HL-60 (cell line): ENCODE data around the gene VAMP5.

Experiments used
- DNase-seq, 2 experiments: peaks; one replicate each; pipeline ENCODE4 v3.0.0-alpha.2; 2010 to 2020; ENCODE audit warnings: low read depth in 1 of 2, low spot score in 1 of 2
- H3K27ac ChIP-seq: fragments of 250-450 bp; sonication (Bioruptor Pico); replicated peaks from 2 replicates; pipeline ENCODE4 v1.5.1; 2020; ENCODE audit warnings: mild to moderate bottlenecking, moderate library complexity
- H3K27me3 ChIP-seq: fragments of 250-450 bp; sonication (Bioruptor Pico); 2 replicates; pipeline ENCODE4 v1.5.1; 2021; ENCODE audit warnings: mild to moderate bottlenecking, moderate library complexity; ENCODE audit not compliant: insufficient read depth, poor library complexity, severe bottlenecking
- H3K4me3 ChIP-seq: replicated peaks from 2 replicates; pipeline ENCODE4 v1.5.1; 2011; ENCODE audit warnings: mild to moderate bottlenecking, control low read depth, low read length; ENCODE audit not compliant: insufficient read depth
- GABPA ChIP-seq: IDR thresholded peaks from 2 replicates; pipeline ENCODE4 v1.6.1; 2012; ENCODE audit warnings: low read depth
- POLR2AphosphoS5 ChIP-seq: IDR thresholded peaks from 2 replicates; pipeline ENCODE4 v1.6.1; 2012; ENCODE audit warnings: low read depth
- SPI1 ChIP-seq: IDR thresholded peaks from 2 replicates; pipeline ENCODE4 v1.6.1; 2012; ENCODE audit warnings: low read depth, mild to moderate bottlenecking, borderline replicate concordance
- TF ChIP-seq, protein P1 (sequence below): IDR thresholded peaks from 2 replicates; pipeline ENCODE4 v1.6.1; 2012; ENCODE audit warnings: low read depth; ENCODE audit not compliant: insufficient replicate concordance
- TF ChIP-seq, protein P2 (sequence below): IDR thresholded peaks from one replicate; pipeline ENCODE4 v1.5.1; 2011; ENCODE audit warnings: low read length, control low read depth, inconsistent platforms; ENCODE audit not compliant: insufficient read depth

VAMP5 gene

DNA sequence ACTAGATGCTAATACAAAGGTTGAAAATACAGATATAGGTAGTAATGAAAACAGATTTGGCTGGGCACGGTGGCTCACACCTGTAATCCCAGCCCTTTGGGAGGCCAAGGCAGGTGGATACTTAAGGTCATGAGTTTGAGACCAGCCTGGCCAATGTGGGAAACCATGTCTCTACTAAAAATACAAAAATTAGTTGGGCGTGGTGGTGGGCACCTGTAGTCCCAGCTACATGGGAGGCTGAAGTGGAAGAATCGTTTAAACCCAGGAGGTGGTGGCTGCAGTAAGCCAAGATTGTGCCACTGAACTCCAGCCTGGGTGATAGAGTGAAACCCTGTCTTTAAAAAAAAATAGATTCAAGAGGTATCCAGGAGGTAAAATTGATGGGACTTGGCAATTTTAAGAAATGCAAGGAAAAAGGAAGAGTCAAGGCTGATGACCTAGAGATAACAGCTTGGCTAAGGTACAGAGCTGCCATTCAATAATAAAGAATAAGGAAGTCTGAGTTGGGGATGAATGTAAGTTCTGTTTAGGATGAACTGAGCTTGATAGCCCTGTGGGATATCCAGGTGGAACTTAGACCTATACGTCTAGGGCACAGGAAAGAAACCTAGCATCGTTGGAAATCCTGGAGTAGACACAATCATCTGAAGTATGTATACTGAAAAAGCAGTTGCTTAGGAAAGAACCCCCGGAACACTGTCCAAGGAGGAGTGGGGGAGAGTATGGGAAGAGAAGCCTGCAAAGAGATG, 36.2 kb upstream of the VAMP5 start:
- TF ChIP-seq POLR2AphosphoS5 (peak; percentile 40; the same call in 1 of the 2 replicates), GABPA (no peak), SPI1 (peak; percentile 47; the same call in 1 of the 2 replicates)
- Histone ChIP-seq H3K27me3 (no peaks in the 10 kb centered on the region), H3K4me3 (no peak overlapping the region), H3K27ac (no peak overlapping the region)
- DNase-seq = no peak

DNA sequence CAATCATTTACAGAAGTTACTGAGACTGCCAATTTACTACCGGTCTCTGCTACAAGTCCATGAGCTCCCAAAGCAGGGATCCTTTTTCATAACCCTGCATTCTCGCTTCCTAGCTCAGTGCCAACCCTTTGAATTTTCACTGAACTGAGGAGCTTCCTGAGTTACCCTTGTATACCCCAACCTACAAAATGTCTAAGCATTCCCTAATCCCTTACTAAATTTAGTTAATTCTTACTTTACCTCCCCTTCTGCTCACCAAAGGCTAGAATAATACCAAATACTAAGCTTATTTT, 35.7 kb upstream of the VAMP5 start:
- Histone ChIP-seq H3K27me3 (no peaks in the 10 kb centered on the region), H3K4me3 (no peak overlapping the region), H3K27ac (no peak overlapping the region)
- no peak for TF ChIP-seq POLR2AphosphoS5
- TF ChIP-seq, protein P1, sequence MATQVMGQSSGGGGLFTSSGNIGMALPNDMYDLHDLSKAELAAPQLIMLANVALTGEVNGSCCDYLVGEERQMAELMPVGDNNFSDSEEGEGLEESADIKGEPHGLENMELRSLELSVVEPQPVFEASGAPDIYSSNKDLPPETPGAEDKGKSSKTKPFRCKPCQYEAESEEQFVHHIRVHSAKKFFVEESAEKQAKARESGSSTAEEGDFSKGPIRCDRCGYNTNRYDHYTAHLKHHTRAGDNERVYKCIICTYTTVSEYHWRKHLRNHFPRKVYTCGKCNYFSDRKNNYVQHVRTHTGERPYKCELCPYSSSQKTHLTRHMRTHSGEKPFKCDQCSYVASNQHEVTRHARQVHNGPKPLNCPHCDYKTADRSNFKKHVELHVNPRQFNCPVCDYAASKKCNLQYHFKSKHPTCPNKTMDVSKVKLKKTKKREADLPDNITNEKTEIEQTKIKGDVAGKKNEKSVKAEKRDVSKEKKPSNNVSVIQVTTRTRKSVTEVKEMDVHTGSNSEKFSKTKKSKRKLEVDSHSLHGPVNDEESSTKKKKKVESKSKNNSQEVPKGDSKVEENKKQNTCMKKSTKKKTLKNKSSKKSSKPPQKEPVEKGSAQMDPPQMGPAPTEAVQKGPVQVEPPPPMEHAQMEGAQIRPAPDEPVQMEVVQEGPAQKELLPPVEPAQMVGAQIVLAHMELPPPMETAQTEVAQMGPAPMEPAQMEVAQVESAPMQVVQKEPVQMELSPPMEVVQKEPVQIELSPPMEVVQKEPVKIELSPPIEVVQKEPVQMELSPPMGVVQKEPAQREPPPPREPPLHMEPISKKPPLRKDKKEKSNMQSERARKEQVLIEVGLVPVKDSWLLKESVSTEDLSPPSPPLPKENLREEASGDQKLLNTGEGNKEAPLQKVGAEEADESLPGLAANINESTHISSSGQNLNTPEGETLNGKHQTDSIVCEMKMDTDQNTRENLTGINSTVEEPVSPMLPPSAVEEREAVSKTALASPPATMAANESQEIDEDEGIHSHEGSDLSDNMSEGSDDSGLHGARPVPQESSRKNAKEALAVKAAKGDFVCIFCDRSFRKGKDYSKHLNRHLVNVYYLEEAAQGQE = no peak
- TF ChIP-seq GABPA = no peak
- no peak for TF ChIP-seq SPI1
- TF ChIP-seq, protein P2, sequence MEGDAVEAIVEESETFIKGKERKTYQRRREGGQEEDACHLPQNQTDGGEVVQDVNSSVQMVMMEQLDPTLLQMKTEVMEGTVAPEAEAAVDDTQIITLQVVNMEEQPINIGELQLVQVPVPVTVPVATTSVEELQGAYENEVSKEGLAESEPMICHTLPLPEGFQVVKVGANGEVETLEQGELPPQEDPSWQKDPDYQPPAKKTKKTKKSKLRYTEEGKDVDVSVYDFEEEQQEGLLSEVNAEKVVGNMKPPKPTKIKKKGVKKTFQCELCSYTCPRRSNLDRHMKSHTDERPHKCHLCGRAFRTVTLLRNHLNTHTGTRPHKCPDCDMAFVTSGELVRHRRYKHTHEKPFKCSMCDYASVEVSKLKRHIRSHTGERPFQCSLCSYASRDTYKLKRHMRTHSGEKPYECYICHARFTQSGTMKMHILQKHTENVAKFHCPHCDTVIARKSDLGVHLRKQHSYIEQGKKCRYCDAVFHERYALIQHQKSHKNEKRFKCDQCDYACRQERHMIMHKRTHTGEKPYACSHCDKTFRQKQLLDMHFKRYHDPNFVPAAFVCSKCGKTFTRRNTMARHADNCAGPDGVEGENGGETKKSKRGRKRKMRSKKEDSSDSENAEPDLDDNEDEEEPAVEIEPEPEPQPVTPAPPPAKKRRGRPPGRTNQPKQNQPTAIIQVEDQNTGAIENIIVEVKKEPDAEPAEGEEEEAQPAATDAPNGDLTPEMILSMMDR = no peak
- no peak for DNase-seq

DNA sequence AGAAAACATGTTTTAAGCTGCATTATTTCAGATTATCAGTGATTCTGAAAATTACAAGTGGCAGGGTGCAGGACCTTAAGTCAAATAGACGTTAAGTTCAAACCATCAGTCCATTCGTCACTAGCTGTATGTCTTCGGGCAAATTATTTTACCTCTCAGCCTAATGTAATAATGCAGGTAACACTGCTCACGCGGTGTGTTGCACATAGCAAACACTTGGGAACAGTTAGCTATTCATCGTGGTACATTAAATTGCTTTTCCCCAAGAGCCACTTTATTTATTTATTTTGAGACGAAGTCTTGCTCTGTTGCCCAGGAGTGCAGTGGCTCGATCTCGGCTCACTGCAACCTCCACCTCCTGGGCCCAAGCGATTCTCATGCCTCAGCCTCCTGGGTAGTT, 35.1 kb upstream of the VAMP5 start:
- no peak for DNase-seq
- no peak overlapping the region for H3K4me3 ChIP-seq
- no peak overlapping the region for H3K27ac ChIP-seq
- TF ChIP-seq GABPA (no peak), POLR2AphosphoS5 (no peak), SPI1 (no peak)
- TF ChIP-seq, protein P1 = no peak
- TF ChIP-seq, protein P2 = no peak
- no peaks in the 10 kb centered on the region for H3K27me3 ChIP-seq

DNA sequence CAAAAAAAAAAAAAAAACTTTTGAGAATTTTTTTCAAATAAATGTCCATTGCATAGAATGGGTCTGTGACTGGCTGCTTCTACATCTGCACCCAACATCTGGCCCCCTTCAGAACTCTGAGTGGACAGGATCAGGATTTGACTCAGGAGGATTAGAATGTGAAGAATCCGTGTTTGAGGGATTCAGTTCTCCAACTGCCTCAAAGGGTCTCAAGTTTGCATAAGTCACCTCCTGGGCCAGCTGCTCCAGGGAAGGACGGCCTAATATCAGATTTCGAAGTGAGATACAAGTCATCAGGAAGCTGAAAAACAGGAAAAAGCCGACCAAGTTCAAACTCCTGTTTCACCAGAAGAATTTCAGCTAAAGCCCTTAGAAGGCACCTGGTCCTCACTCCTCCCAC, 34.4 kb upstream of the VAMP5 start:
- TF ChIP-seq, protein P2 = no peak
- TF ChIP-seq, protein P1 = no peak
- TF ChIP-seq GABPA (no peak), SPI1 (no peak), POLR2AphosphoS5 (no peak)
- Histone ChIP-seq H3K27ac (peak overlapping the region; percentile 54), H3K4me3 (no peak overlapping the region), H3K27me3 (no peaks in the 10 kb centered on the region)
- DNase-seq = no peak
